Astrocyte (in vitro differentiated cells and primary cell): ENCODE results near the gene SPAG6.
"Not testable (repeated sequence)": the region's sequence is repeated elsewhere in the genome, so short reads cannot be mapped to it uniquely, and the experiment has no call there.

Experiments used
- EZH2 ChIP-seq: IDR thresholded peaks from 2 replicates; pipeline ENCODE4 v1.6.1; 2012; ENCODE audit warnings: mild to moderate bottlenecking, low read length, inconsistent platforms; ENCODE audit not compliant: insufficient read depth
- TF ChIP-seq, protein P1 (sequence below): IDR thresholded peaks from 2 replicates; pipeline ENCODE4 v1.5.1; 2011; ENCODE audit warnings: low read depth, mild to moderate bottlenecking, inconsistent platforms, low read length, moderate library complexity; ENCODE audit not compliant: insufficient read depth

GRCh38 chr10:22357770-22358169, 12.5 kb downstream of the SPAG6 start:
- not testable (repeated sequence) for TF ChIP-seq EZH2
- TF ChIP-seq, protein P1, sequence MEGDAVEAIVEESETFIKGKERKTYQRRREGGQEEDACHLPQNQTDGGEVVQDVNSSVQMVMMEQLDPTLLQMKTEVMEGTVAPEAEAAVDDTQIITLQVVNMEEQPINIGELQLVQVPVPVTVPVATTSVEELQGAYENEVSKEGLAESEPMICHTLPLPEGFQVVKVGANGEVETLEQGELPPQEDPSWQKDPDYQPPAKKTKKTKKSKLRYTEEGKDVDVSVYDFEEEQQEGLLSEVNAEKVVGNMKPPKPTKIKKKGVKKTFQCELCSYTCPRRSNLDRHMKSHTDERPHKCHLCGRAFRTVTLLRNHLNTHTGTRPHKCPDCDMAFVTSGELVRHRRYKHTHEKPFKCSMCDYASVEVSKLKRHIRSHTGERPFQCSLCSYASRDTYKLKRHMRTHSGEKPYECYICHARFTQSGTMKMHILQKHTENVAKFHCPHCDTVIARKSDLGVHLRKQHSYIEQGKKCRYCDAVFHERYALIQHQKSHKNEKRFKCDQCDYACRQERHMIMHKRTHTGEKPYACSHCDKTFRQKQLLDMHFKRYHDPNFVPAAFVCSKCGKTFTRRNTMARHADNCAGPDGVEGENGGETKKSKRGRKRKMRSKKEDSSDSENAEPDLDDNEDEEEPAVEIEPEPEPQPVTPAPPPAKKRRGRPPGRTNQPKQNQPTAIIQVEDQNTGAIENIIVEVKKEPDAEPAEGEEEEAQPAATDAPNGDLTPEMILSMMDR = not testable (repeated sequence)
